Fibroblast of gingiva (primary cell): ENCODE data around the gene CAVIN1.
"Not testable (repeated sequence)": the region's sequence is repeated elsewhere in the genome, so short reads cannot be mapped to it uniquely, and the experiment has no call there.

Experiments
- DNase-seq: peaks from one replicate; pipeline ENCODE4 v3.0.0-alpha.2; 2011; ENCODE audit warnings: low read depth

CAVIN1 gene

GRCh38 chr17:42405963-42406495 lies 17.0 kb downstream of the CAVIN1 start:
- DNase-seq: peak; percentile 83

DNA sequence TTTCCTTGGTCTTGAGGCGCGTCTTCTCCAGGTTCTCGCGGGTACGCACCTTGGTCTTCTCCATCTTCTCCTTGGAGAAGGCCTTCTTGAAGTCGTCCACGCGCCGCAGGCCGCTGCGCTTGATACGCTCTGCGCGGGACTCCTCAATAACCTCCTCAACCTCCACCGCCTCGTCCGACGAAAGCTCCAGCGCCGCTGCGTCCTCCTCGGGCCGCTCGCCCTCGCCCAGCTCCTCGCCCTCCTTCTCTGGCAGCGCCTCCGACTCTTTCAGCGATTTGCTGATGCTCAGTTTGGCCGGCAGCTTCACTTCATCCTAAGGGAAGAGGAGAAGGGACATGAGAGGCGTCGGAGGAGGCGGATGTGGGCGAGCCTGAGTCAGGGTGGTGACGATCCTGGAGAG lies 18.0 kb downstream of the CAVIN1 start:
- no peak for DNase-seq

- DNase-seq: no peak
Observed at GRCh38 chr17:42404326-42405055, 18.6 kb downstream of the CAVIN1 start.

GRCh38 chr17:42403150-42403549 lies 19.9 kb downstream of the CAVIN1 start:
- no peak for DNase-seq

DNA sequence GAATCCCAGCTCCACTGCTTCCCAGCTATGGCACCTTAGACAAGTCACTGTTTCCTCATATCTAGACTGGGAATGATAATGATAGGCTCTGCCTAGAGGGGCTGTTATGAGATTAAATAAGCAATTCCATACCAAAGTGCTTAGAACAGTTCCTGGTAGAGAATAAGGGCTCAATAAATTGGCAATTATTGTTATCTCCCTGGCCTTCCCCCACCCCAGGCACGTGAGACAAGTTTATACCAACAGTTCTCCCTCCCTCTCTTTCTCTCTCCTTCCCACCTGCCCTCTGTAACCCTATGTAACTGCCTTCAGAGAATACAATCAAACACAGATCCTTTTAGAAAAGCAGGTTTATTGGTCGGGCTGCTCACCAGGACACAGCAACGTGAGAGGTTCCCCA lies 20.9 kb downstream of the CAVIN1 start:
- no peak for DNase-seq

GRCh38 chr17:42400844-42401375 lies 22.1 kb downstream of the CAVIN1 start:
- not testable (repeated sequence) for DNase-seq

- DNase-seq: no peak
Observed at GRCh38 chr17:42399948-42400843, 22.9 kb downstream of the CAVIN1 start.

DNA sequence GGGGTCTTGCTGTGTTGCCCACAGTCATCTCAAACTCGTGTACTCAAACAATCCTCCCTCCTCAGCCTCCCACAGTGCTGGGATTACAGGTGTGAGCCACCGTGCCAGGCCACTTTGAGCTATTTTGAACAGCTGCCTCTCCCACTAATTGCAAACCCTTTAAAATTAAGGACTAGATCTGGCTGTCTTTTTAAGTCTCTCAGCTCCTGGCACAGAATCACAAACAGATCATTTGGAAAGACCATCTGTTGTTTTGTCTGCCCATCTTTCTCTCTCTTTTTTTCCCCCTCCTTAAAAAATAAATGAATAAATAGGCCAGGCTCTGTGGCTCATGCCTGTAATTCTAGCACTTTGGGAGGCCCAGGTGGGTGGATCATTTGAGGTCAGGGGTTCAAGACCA lies 23.9 kb downstream of the CAVIN1 start:
- no peak for DNase-seq

- DNase-seq: not testable (repeated sequence)
Observed at GRCh38 chr17:42395601-42396000, 27.5 kb downstream of the CAVIN1 start.

DNA sequence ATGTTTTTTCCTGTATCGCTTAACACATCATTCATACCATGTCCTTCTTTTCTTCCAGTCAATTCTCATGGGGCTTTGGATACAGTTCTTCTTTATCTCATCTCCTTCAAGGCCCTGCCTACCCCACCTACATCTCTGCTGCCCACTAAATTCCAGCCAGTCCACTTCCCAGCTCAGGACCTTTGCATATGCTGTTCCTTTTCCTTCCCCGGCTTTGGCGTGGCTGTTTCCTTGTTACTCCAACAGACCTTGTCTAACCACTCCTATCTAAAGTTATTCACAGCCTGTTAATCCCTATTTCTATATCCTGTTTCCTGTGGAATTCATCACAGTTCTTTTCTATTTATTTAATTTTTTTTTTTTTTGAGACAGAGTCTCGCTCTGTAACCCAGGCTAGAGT lies 28.2 kb downstream of the CAVIN1 start:
- DNase-seq: no peak

GRCh38 chr17:42392692-42393415 lies 30.2 kb downstream of the CAVIN1 start:
- DNase-seq: no peak

DNA sequence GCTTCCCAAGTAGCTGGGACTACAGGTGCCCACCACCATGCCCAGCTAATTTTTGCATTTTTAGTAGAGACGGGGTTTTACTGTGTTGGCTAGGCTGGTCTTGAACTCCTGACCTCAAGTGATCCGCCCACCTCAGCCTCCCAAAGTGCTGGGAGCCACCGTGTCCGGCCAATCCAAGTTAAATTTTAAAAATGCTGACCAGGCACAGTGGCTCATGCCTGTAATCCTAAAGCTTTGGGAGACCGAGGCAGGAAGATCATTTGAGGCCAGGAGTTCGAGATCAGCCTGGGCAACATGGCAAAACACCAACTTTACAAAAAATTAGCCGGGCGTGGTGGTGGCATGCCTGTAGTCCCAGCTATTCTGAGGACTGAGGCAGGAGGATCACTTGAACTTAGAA lies 31.6 kb downstream of the CAVIN1 start:
- DNase-seq: not testable (repeated sequence)

- no peak for DNase-seq
Observed at GRCh38 chr17:42389899-42390298, 33.2 kb downstream of the CAVIN1 start.

- DNase-seq: no peak
Observed at GRCh38 chr17:42389135-42389417, 34.0 kb downstream of the CAVIN1 start.

DNA sequence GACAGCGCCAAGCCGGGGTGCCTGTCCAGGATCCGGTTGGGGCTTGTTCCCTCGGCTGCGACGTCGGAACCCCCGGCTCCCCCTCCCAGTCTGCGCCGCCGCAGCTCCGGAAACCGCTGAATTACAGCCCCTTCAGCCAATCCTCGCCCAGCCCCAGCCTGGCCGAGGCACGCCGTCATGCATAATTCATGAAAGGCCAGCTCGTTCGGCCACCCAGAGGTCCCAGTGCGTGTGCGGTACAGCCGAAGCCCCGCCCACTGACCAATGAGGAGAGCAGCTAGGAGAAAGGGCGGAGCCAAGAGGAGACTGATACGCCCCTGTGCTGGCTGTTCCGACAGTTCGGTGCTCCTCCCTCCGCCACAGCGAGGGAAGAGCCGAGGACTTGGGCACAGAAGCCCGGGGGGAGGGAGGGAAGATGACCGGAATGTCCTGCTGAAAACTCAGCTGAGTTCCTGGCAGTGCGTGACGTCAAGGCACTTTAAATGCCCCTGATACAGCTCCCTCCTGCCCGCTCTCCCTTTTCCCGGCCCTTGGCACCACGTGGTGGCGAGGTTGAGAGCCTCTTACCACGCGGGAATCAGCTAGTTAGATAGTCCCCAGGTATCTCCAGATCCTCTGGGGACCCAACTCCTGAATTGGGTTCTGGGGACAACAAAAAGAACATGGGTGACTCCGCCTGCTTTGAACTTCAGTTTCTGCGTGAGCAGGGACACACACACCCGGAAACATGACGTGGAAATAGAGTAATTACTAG lies 34.5 kb downstream of the CAVIN1 start, which contains the start of gene STAT3:
STAT3 (minus strand) TSS at position 62 of the 754 bp plus-strand sequence. CDS start 39,926 bp downstream, outside the sequence.
- DNase-seq: peak; percentile 100

GRCh38 chr17:42387661-42388380 lies 35.2 kb downstream of the CAVIN1 start:
- no peak for DNase-seq

- DNase-seq: peak; percentile 84
Observed at GRCh38 chr17:42386777-42387657, 36.0 kb downstream of the CAVIN1 start.

DNA sequence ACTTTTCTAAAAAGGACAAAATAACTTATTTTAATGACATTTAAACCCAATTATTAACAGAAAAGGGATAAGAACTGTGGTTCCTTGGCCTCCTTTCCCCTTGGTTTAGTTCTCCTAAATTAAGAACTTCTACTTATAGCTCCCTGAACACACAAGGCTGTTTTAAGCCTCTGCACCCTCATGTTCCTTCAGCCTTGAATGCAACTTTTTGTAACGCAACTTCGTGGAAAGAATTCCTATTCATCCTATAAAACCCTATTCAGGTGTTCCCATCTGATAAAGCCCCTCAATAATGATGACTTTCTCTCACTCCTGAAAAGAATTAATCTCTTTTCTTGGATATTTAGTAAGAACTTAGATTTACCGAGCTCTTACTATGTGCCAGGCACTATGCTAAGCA lies 41.2 kb downstream of the CAVIN1 start:
- no peak for DNase-seq

DNA sequence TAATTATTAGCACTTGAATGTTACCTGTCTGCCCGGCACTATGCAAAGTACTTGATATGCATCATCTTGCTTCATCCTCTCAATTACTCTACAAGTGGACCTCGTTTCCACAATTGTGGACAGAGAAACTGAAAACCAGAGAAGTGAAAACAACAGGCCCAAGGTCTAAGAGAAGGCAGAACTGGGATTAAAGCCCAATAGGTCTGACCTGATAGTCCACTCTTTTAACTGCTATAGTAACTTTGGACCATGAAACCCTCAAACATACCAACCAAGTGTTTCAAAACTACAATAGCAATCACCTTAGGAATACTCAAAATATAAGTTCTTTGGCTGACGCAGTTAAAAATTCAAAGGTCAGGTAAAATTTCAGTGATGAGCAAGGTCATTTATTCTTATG lies 42.1 kb downstream of the CAVIN1 start:
- no peak for DNase-seq
